Measurements from ENCODE around the gene TTYH1. TPM values are rescaled to one million over a fixed set of nuclear protein-coding genes. Genes with fewer than 3 reads are reported as not detected.

TTYH1 gene
- total and polyA plus RNA-seq, 2 of the 8 experiments (the other 6 are each of a cell fraction or from before 2014, with no cell fraction given) = 26.7 to 46.5 TPM

DNA sequence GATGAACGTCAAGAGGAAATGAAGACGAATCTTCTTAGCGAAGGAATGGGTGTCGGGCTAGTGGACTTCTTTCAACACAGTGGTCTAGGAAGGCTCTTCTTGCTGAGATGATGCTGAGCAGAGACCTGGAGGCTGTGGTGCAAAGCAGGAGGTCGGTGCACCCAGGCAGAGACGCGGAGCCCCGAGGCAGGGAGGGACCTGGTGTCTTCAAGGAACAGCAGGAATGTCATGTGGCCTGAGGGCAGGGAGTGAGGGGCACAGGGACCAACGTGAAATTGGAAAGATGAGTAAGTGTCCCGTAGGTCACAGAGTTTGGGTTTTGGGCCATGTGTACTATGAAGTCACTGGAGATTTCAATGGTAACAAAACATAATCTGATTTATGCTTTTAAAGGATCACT lies 69.2 kb downstream of the TTYH1 start:
- FAIRE-seq (no peak), DNase-seq (ENCODE audit: low read depth in 1 of 2, low spot score in 2 of 2) (no peak)
- Histone ChIP-seq H4K5ac (ENCODE audit: insufficient read length, low read depth, low read length) (no peak overlapping the region), H3K23me2 (ENCODE audit: low read depth, low read length) (no peaks in the 10 kb centered on the region), H2AFZ (ENCODE audit: low read length) (no peak overlapping the region), H3K4me1 (replicated peaks in 1 of 4; ENCODE audit: control insufficient read depth in 3 of 4, insufficient read depth in 4 of 4, low read length in 3 of 4) (no peaks in the 10 kb centered on the region), H2BK5ac (ENCODE audit: low read depth, low read length) (no peak overlapping the region), H3K27me3 (replicated peaks in 1 of 4; ENCODE audit: control insufficient read depth in 3 of 4, extremely low read depth in 1 of 4, insufficient read depth in 3 of 4, low read length in 3 of 4) (no peaks in the 10 kb centered on the region), H4K91ac (replicated peaks; ENCODE audit: insufficient read length, low read length) (no peak overlapping the region), H3K18ac (ENCODE audit: extremely low read depth, low read length) (no peak overlapping the region), H3K56ac (replicated peaks; ENCODE audit: insufficient read length, low read depth, low read length) (no peak overlapping the region), H3K79me2 (ENCODE audit: control insufficient read depth in 1 of 2, insufficient read depth in 2 of 2, low read length in 2 of 2) (no peaks in the 10 kb centered on the region), H3K9ac (replicated peaks in 1 of 4; ENCODE audit: extremely low read depth in 1 of 4, low read depth in 3 of 4, low read length in 3 of 4) (no peak overlapping the region), H3K4me3 (ENCODE audit: extremely low read depth in 1 of 4, insufficient read depth in 2 of 4, low read depth in 3 of 4, low read length in 4 of 4) (no peak overlapping the region), H2AK5ac (ENCODE audit: low read depth, low read length) (no peak overlapping the region), H3K79me1 (ENCODE audit: low read depth, low read length) (no peaks in the 10 kb centered on the region), H2BK20ac (ENCODE audit: low read length) (no peak overlapping the region), H3K23ac (ENCODE audit: insufficient read length) (no peak overlapping the region), H4K8ac (ENCODE audit: extremely low read depth, insufficient read depth, low read length) (no peak overlapping the region), H4K20me1 (replicated peaks in 1 of 2; ENCODE audit: control insufficient read depth in 1 of 2, insufficient read depth in 2 of 2, low read length in 2 of 2) (no peaks in the 10 kb centered on the region), H3K27ac (ENCODE audit: low read depth, low read length) (no peak overlapping the region), H3K36me3 (ENCODE audit: control insufficient read depth in 2 of 4, insufficient read depth in 4 of 4, low read length in 3 of 4) (no peaks in the 10 kb centered on the region), H3K14ac (ENCODE audit: insufficient read length) (no peak overlapping the region), H2BK15ac (ENCODE audit: low read length) (no peak overlapping the region), H2BK12ac (ENCODE audit: low read depth, low read length) (no peak overlapping the region), H3K4me2 (ENCODE audit: insufficient read depth in 1 of 2, low read depth in 2 of 2, low read length in 2 of 2) (no peak overlapping the region), H3K4ac (replicated peaks; ENCODE audit: insufficient read length, low read depth, low read length) (no peak overlapping the region), H3K9me3 (ENCODE audit: insufficient read depth in 2 of 2, low read depth in 1 of 2, low read length in 1 of 2) (peaks cover 3 to 26% of the 10 kb centered on the region in 2 experiments; a peak in 3 of 4 replicates), H2BK120ac (replicated peaks; ENCODE audit: low read depth, low read length) (no peak overlapping the region)
- TF ChIP-seq PHF8 (conservative IDR thresholded peaks at IDR 0.05; ENCODE audit: low read depth, low read length) = no peak
- no peak for TF ChIP-seq BACH1 (IDR thresholded peaks at IDR 0.05; ENCODE audit: low read length)
- no peak for TF ChIP-seq HDAC2 (IDR thresholded peaks at IDR 0.05; ENCODE audit: borderline replicate concordance in 1 of 2, low read depth in 2 of 2, low read length in 2 of 2)
- ChIA-PET POLR2A (ENCODE audit: partially characterized antibody) (no interaction called here), CTCF (ENCODE audit: partially characterized antibody) (no interaction called here)
- WGBS, 2 experiments (ENCODE audit: extremely low coverage in 1 of 2, insufficient coverage in 1 of 2, insufficient read length in 1 of 2, insufficient replicate concordance in 2 of 2, low coverage in 1 of 2, low lambda C conversion rate in 2 of 2, missing lambda C conversion rate in 1 of 2) = 84% methylated on average over 10 of the region's 10 CpGs; no CpG with 5 or more reads in 1 of the 2 experiments

Data from H1 (cell line).